RWPE2 (cell line): ENCODE measurements around the gene MINDY4B.

Experiments
- ATAC-seq: fragments of 200-7000 bp; cut with Tn5 transposase; 3 replicates; pipeline ENCODE4 v1.9.1; 2021; ENCODE audit warnings: low read depth
- DNase-seq: peaks from one replicate; pipeline ENCODE4 v3.0.0-alpha.2; 2020; ENCODE audit warnings: low spot score
- H3K27ac ChIP-seq: fragments of 450-650 bp; 2 replicates; pipeline ENCODE4 v1.5.1; 2017; ENCODE audit warnings: mild to moderate bottlenecking; ENCODE audit not compliant: poor library complexity, severe bottlenecking
- H3K27me3 ChIP-seq: fragments of 250-450 bp; sonication (Bioruptor Pico); 2 replicates; pipeline ENCODE4 v1.5.1; 2021; ENCODE audit warnings: mild to moderate bottlenecking, moderate library complexity; ENCODE audit not compliant: insufficient read depth, poor library complexity, severe bottlenecking
- H3K36me3 ChIP-seq: fragments of 250-450 bp; sonication (Bioruptor Pico); 2 replicates; pipeline ENCODE4 v1.5.1; 2020; ENCODE audit warnings: low read depth, mild to moderate bottlenecking, moderate library complexity
- H3K4me1 ChIP-seq: fragments of 250-450 bp; sonication (Bioruptor Pico); 2 replicates; pipeline ENCODE4 v1.5.1; 2021; ENCODE audit warnings: mild to moderate bottlenecking, moderate library complexity; ENCODE audit not compliant: insufficient read depth, poor library complexity, severe bottlenecking
- H3K4me3 ChIP-seq: fragments of 250-450 bp; sonication (Bioruptor Pico); 2 replicates; pipeline ENCODE4 v1.5.1; 2021; ENCODE audit warnings: mild to moderate bottlenecking, moderate library complexity; ENCODE audit not compliant: severe bottlenecking
- H3K9me3 ChIP-seq: fragments of 250-450 bp; sonication (Bioruptor Pico); 2 replicates; pipeline ENCODE4 v1.5.1; 2021; ENCODE audit warnings: mild to moderate bottlenecking, moderate library complexity; ENCODE audit not compliant: severe bottlenecking
- TF ChIP-seq, protein P1 (sequence below): fragments of 450-650 bp; IDR thresholded peaks from one replicate; pipeline ENCODE4 v1.5.1; 2017; ENCODE audit warnings: mild to moderate bottlenecking, moderate library complexity; ENCODE audit not compliant: poor library complexity, severe bottlenecking

The MINDY4B gene

DNA sequence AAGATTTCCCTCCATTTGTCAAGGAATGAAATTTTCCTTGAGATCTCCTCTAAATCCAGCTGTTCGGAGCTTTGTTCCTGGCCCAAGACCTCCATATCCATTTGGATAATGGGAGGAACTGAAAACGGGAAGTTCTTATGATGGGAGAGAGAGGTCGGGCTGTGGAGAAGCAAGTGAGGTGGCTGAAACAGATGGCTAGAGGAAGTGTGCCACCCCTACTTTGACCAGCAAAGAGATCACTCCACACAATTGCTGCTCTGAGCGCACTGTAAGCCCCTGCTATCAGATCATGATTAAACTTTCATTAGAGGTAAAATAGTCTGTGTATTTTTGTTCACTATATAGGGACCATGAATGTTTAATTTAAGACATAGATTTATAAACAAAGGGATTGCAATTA, at the start of gene MINDY4B:
Gene MINDY4B (minus strand): TSS at position 101 of the 400 bp plus-strand sequence. CDS start 0 bp downstream, at position 101.
- DNase-seq (no peak), ATAC-seq (no peak)
- no peaks in the 10 kb centered on the region for H3K4me1 ChIP-seq
- no peak within 1 kb of the TSS for H3K4me3 ChIP-seq
- TF ChIP-seq, protein P1, sequence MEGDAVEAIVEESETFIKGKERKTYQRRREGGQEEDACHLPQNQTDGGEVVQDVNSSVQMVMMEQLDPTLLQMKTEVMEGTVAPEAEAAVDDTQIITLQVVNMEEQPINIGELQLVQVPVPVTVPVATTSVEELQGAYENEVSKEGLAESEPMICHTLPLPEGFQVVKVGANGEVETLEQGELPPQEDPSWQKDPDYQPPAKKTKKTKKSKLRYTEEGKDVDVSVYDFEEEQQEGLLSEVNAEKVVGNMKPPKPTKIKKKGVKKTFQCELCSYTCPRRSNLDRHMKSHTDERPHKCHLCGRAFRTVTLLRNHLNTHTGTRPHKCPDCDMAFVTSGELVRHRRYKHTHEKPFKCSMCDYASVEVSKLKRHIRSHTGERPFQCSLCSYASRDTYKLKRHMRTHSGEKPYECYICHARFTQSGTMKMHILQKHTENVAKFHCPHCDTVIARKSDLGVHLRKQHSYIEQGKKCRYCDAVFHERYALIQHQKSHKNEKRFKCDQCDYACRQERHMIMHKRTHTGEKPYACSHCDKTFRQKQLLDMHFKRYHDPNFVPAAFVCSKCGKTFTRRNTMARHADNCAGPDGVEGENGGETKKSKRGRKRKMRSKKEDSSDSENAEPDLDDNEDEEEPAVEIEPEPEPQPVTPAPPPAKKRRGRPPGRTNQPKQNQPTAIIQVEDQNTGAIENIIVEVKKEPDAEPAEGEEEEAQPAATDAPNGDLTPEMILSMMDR: no peak
- no peaks in the 10 kb centered on the region for H3K9me3 ChIP-seq
- no peaks in the 10 kb centered on the region for H3K36me3 ChIP-seq
- peaks cover 24% of the 10 kb centered on the region for H3K27me3 ChIP-seq
- H3K27ac ChIP-seq: no peak within 1 kb of the TSS

DNA sequence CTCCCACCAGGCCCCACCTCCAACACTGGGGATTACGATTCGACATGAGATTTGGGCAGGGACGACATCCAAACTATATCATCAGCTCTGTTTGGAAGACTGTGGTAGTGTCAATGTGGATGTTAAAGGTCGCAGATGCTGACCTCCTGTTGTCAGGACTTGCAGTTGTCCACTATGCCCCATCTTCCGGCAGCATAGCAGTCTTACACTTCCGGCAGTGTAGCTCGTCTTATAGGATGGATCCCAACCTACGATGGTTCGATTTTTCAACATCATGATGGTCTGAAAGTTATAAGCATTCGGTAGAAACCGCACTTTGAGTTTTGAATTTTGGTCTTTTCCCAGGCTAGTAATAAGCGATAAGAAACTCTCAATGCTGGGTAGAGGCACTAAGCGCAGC, 46.7 kb upstream of the MINDY4B start:
- Histone ChIP-seq H3K9me3 (no peaks in the 10 kb centered on the region), H3K4me1 (no peaks in the 10 kb centered on the region), H3K27ac (no peak overlapping the region), H3K27me3 (peaks cover 10% of the 10 kb centered on the region), H3K4me3 (no peak overlapping the region), H3K36me3 (no peaks in the 10 kb centered on the region)
- TF ChIP-seq, protein P1: no peak
- DNase-seq (no peak), ATAC-seq (no peak)

DNA sequence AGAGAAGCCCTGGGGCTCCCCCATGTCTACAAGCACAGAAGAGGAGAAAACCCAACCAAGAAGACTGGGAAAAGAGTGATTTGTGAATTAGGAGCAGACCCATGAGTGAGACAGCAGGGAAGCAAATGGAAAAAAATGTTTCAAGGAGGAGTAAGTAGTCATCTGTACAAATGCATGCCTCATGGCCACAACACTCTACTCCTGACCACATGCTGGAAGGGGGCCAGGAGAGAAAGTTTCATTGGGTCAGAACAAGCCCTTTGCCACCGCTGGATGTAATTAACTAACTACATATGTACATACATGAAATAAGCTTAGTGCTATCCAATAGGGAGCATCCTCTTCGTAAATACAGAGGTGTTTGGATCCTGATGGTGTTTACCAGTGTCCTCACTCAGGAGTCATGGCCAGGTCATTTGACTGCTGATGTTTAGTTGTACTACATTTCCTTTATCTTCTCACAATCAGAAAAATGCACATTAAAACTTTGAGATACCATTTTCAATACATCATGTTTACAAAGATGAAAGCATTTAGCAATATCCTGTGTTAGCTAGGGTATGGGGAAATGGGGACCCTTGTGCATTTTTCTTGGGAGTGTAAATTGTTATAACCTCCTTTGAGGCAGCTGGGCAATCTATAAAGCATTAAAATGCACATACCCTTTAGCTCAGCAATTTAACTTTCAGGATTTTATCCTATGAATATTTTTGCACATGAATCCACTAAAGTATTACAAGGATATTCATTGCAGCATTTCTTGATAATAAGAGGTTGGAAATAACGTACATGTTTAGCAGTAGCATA, 40.2 kb upstream of the MINDY4B start:
- Histone ChIP-seq H3K4me1 (no peaks in the 10 kb centered on the region), H3K27ac (no peak overlapping the region), H3K36me3 (no peaks in the 10 kb centered on the region), H3K4me3 (no peak overlapping the region), H3K27me3 (no peaks in the 10 kb centered on the region), H3K9me3 (no peaks in the 10 kb centered on the region)
- no peak for DNase-seq
- TF ChIP-seq, protein P1: no peak
- peak; percentile 74 for ATAC-seq

DNA sequence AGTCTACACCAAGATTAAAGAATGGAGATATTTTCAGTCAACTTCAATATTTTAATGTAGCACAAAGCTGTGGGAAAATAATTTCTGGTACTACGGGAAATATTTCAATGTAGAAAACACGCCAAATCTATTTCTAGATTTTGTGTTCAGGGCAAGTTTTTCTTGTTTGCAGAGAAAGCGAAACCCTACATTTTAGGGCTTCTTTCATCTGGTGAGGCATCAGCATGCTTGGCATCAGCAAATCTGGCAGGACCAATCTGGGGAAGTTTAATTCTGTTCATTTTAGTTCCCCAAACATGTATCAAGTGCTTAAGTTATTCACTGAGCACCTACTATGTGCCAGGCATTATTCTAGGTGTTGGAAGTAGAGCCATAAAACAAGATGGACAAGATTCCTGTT, 37.0 kb upstream of the MINDY4B start:
- TF ChIP-seq, protein P1: no peak
- H3K27ac ChIP-seq: no peak overlapping the region
- H3K4me3 ChIP-seq: no peak overlapping the region
- H3K4me1 ChIP-seq: no peaks in the 10 kb centered on the region
- no peaks in the 10 kb centered on the region for H3K9me3 ChIP-seq
- DNase-seq: no peak
- H3K36me3 ChIP-seq: no peaks in the 10 kb centered on the region
- H3K27me3 ChIP-seq: peaks cover under 1% of the 10 kb centered on the region
- ATAC-seq: no peak

DNA sequence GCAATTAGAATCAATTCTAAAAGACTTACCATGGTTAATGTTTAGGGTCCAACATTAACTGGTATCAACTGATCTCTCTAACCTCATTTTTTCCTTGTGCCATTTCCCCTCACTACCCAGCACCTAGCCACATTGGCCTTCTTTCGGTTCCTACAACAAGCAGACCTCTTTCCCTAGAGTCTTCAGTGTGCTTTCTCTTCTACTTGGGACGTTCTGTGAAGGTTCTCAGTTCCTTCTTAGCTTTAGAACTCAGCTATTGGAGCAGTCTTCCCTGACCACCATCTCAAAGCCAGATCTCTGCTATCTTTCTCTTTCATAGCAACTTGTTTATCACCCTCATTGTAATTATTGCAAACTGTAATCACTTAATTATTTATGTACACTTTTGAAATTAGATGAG, 31.5 kb upstream of the MINDY4B start:
- Histone ChIP-seq H3K4me1 (no peaks in the 10 kb centered on the region), H3K36me3 (no peaks in the 10 kb centered on the region), H3K27ac (no peak overlapping the region), H3K27me3 (peaks cover 6% of the 10 kb centered on the region), H3K4me3 (no peak overlapping the region), H3K9me3 (no peaks in the 10 kb centered on the region)
- ATAC-seq (no peak), DNase-seq (no peak)
- TF ChIP-seq, protein P1: no peak
